Stimulated activated CD4-positive, alpha-beta T cell treated with anti-CD3 and anti-CD28 coated beads, Interleukin-2, amount 100 ng/mL, for 24 hours (primary cell): ENCODE data around the gene UBE2D2.
A peak's percentile ranks its signal among the peaks of the same experiment; 100 is the strongest.
"Not testable (repeated sequence)": the region's sequence is repeated elsewhere in the genome, so short reads cannot be mapped to it uniquely, and the experiment has no call there.

Experiments
- DNase-seq, 2 donors: peaks; one replicate each; pipeline ENCODE4 v3.0.0-alpha.2; 2020

UBE2D2 gene

DNA sequence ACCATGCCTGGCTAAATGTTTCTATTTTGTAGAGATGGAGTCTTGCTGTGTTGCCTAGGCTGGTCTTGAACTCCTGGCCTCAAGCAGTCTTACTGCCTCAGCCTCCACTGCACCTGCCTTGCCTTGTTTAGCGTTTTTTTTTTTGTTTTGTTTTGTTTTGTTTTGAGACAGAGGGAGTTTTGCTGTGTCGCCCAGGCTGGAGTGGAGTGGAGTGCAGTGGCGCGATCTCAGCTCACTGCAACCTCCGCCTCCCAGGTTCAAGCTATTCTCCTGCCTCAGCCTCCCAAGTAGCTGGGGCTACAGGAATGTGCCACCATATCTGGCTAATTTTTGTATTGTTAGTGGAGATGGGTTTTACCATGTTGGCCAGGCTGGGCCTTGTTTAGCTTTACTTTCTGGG lies 27.0 kb downstream of the UBE2D2 start:
- not testable (repeated sequence) for DNase-seq

- no peak for DNase-seq
Observed at GRCh38 chr5:139588962-139589361, 27.8 kb downstream of the UBE2D2 start.

DNA sequence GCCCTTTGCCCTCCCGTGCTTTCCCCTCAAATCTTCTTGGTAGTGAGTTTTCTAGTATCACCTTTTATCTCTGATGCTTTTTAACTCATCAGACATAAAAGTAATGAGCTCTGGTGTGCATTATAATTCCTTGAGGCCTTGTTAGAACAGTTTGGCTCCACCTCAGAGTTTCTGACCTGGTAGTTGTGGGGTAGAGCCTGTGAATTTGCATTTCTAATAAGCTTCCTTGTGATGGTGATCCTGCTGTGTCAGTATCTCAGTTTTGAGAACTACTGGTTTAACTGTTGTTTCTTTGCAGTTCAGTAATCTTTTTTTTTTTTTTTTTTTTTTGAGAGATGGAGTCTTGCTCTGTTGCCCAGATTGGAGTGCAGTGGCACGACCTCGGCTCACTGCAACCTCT lies 31.1 kb downstream of the UBE2D2 start:
- DNase-seq: no peak

DNA sequence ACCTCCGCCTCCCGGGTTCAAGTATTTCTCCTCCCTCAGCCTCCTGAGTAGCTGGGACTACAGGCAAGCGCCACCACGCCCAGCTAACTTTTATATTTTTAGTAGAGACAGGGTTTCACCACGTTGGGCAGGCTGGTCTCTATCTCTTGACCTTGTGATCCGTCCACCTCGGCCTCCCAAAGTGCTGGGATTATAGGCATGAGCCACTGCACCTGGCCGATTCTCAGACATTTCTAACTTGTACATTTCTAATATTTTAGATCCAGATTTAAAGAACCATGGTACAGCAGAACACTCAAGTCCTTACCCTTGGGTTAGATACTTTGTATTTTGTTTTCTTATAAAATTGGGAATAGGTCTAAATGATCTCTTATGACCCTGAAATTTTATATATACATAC lies 31.9 kb downstream of the UBE2D2 start:
- DNase-seq: not testable (repeated sequence)

DNA sequence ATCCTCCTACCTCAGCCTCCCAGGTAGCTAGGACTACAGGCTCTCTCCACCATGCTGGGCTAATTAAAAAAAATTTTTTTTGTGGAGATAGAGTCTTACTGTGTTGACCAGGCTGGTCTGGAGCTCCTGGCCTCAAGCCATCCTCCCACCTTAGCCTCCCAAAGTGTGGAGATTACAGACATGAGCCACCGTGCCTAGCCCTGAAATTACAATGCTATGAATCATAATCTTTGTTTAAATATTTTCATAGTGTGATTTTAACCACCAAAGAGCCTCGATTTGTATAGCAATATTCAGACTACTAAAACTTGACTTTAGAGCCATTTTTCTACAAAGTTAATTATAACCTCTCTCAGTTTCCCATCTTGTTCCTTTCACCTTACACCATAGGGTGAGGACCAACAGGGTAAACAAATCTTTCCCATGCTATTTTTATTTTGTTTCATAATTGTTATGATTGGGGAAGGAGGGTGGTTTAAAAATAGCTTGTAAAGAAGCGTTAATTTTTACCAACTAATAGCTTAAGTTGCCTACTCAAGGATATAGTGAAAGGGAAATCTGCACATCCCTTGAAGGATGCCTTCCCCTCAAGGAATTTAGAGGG lies 32.7 kb downstream of the UBE2D2 start:
- DNase-seq: no peak

DNA sequence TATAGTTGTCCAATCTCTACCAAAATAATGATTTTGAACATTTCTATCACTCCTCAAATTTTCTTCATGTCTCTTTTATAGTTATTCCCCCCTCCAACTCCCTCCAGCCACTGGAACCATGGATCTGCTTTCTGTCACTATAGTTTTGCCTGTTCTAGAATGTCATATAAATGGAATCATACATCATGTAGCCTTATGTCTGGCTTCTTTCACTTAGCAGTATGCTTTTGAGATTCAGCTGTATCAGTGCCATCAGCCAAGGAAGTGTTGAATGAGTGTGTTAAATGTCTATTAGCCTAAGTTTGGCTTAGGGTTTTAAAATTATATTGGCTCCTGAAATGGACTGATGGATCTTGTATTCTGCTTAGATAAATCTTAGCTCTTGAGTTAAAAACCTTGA lies 36.0 kb downstream of the UBE2D2 start:
- DNase-seq: no peak

- DNase-seq: not testable (repeated sequence)
Observed at GRCh38 chr5:139598601-139598965, 37.4 kb downstream of the UBE2D2 start.

- no peak for DNase-seq
Observed at GRCh38 chr5:139600336-139600949, 39.3 kb downstream of the UBE2D2 start.

- DNase-seq: no peak
Observed at GRCh38 chr5:139601429-139601828, 40.3 kb downstream of the UBE2D2 start.

- not testable (repeated sequence) for DNase-seq
Observed at GRCh38 chr5:139601948-139602347, 40.8 kb downstream of the UBE2D2 start.

- DNase-seq: no peak
Observed at GRCh38 chr5:139605887-139606286, 44.7 kb downstream of the UBE2D2 start.

- no peak for DNase-seq
Observed at GRCh38 chr5:139611703-139612584, 50.8 kb downstream of the UBE2D2 start.

DNA sequence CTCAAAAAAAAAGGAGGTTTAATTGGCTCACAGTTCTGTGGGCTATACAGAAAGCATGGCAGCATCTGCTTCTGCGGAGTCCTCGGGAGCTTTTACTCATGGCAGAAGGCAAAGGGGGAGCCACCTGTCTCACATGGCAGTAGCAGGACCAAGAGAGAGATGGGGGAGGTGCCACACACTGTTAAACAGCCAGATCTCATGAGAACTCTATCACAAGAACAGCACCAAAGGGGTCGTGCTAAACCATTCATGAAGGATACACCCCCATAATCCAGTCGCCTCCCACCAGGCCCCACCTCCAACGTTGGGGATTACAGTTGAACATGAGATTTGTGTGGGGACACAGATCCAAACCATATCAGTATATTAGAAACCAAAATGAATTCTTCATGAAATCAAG lies 58.7 kb downstream of the UBE2D2 start:
- DNase-seq: no peak

- not testable (repeated sequence) for DNase-seq
Observed at GRCh38 chr5:139625398-139625797, 64.3 kb downstream of the UBE2D2 start.

DNA sequence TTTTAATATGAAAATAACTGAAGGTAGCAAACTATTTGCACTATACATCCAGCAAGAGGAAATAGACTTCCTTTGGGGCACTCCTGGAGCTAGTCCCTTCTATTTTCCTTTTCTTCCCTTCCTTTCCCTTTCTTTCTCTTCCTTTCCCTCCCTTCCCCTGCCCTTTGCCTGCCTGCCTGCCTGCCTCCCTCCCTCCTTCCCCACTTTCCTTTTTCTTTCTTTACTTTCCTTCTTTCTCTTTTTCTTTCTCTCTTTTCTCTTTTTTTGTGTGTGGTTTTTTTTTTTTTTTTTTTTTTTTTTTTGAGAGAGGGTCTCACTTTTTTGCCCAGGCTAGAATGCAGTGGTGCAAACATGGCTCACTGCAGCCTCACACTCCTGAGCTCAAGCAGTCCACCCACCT lies 69.7 kb downstream of the UBE2D2 start:
- no peak for DNase-seq

GRCh38 chr5:139631520-139632165 lies 70.5 kb downstream of the UBE2D2 start:
- DNase-seq: no peak

DNA sequence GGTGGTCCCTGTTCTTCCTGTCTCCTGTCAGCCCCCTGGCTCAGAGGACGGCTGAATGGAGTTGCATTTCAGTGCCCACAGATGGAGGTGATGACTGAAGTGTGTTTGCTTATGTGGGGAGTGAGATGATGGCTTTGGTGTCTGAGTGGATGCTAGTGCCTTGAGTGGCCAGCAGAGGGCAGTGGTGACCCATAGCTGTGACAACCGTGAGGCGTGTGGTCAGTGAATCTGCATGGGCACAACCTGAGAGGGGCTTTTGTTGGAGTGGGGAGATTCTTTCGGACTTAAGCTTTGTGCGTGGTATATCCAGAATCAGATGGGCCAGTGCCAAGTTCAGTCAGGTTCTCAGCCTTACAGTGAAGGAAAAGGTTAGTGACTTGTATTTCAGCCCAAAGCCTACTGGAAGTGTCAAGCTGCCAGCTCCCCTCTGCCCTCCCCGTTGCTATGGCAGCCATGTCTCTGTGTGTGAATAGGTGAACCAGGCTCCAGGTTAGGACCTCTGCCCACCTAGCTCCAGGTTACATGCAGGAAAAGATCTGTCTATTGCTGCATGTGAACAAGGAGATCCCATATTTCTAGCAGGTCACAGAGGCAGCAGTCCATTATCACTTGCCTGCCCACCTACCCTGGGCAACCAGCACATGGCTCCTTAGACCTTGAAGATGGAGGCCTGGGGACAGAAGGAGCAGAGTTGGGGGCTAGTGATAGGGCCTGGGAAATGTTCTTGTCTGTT lies 72.3 kb downstream of the UBE2D2 start:
- peak; percentile 67 to 69 for DNase-seq

DNA sequence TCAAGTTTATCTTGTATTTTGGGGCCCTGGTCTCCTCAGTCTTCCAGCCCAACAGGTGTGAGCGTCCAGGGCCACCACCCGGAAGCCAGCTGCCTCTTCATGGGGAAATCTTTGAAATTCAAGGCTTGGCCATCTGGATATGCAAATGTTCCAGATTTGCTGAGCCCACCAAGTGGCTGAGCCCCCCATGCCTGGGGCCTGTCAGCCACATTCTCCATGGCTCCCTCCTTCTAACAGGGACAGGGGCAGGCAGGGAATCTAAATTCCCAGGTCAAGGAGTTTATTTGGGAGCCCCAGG lies 72.8 kb downstream of the UBE2D2 start:
- no peak for DNase-seq

GRCh38 chr5:139634541-139634940 lies 73.4 kb downstream of the UBE2D2 start:
- no peak for DNase-seq

DNA sequence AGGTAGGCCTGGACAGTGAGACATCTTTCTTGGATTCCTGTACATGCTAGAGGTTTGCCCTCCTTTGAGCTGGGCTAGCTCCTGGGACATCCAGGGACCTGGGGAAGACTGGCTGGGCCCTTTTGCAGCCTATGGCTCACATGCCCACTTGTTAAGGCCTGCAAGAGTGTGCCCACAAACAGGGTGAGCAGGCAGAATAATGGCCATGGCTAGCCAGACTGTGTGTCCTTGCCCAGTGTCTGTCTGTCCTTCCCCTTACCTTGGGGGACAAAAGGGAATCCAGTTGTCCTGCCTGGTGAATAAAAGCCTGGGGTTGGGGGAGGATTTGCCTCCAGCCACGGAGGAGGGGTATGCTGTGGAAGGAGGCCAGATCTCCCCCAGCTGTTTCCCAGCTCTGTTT lies 74.1 kb downstream of the UBE2D2 start:
- DNase-seq: no peak

DNA sequence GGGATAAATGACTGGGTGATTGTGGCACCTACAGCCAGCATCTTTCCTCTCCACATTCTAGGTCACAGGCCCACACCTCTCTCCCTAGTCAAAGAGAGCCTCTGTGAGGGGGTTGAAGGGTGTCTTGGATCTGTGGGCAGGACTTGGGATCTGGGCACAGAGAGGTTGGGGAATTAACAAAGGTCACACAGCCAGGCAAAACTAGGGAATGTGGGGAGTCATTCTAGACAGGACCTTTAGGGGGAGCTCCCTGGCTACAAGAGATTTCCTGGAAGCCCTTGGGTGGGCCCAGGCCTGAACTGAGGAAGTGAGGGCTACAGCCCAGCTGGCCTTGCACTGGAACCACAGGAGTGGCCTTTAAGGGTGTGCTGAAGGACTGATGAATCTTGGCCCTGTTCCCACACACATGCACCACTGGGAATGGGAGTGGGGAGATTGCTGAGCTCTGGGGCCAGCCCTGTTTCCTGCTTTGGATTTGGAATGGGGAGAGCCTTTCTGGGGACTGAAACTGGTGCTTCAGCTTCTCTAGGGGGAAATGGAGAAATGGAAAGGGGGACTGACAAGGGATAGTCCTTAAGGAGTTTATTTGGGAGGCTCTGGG lies 74.6 kb downstream of the UBE2D2 start:
- DNase-seq: no peak

DNA sequence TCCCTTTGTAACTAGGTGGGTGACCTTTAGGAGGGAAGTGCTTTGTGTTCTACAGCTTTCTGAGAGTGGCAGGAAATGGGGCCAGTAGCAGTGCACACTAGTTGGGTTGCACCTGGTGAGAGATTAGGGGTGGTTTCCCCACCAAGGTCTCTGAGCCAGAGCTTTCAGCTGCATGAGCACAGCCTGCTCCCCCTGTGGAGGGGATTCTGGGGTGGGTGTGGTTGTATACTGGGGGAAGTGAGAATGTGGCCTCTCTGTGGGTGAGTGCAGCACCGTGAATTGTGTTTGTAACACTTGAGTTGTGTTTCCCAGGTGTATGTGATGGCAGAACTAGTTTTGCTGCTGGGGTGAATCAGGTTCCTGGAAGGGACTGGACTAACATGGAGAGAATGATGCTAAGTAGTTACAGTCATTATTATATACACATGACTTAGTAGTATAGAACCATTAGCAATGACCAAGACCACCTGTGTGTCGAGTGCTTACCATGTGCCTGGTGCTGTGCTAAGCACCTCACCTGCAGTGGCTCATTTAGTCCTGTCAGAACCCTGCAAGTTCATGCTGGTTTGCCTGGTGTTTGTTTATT lies 75.2 kb downstream of the UBE2D2 start:
- DNase-seq: peak; percentile 38 to 58
